OCI-LY7 (cell line): ENCODE data around the gene NTM. TPM values are rescaled to one million over a fixed set of nuclear protein-coding genes. Genes with fewer than 3 reads are reported as not detected.

ENCODE experiments used
- BruUV-seq: library from RNA; stranded (reverse); fragments of 400-500 nt; replicated peaks from 2 replicates; lab custom pipeline; 2021; lab: Mats Ljungman, UMichigan
- CTCF ChIA-PET: fragments of 300-600 bp; sonication (Branson Sonifier 250); formaldehyde crosslinking; loops from one replicate; lab custom pipeline; 2022; ENCODE audit warnings: antibody characterized with exemption; ENCODE audit not compliant: unreplicated experiment; lab: Charles Lee
- POLR2A ChIA-PET: fragments of 300-600 bp; sonication (Branson Sonifier 250); formaldehyde crosslinking; loops from one replicate; lab custom pipeline; 2022; ENCODE audit warnings: antibody characterized with exemption; lab: Charles Lee
- DNase-seq: peaks from one replicate; pipeline ENCODE4 v3.0.0-alpha.2; 2015; ENCODE audit warnings: low spot score
- H2AFZ ChIP-seq: fragments of 200-600 bp; sonication (generic), shearing (Covaris generic); 2 replicates; pipeline ENCODE4 v1.6.1; 2014; ENCODE audit warnings: mild to moderate bottlenecking, antibody characterized with exemption, low read length, moderate library complexity
- H3K27ac ChIP-seq: fragments of 200-600 bp; sonication (generic); 2 replicates; pipeline ENCODE4 v1.5.1; 2014; ENCODE audit warnings: mixed run types, low read depth, mild to moderate bottlenecking, moderate library complexity, low read length, inconsistent platforms; ENCODE audit not compliant: poor library complexity, severe bottlenecking
- H3K36me3 ChIP-seq: fragments of 200-600 bp; sonication (generic); 2 replicates; pipeline ENCODE4 v1.6.1; 2014; ENCODE audit warnings: mild to moderate bottlenecking, antibody characterized with exemption, low read length, moderate library complexity, mixed read lengths; ENCODE audit not compliant: insufficient read depth
- H3K4me1 ChIP-seq: fragments of 200-600 bp; sonication (generic); 2 replicates; pipeline ENCODE4 v1.5.1; 2014; ENCODE audit warnings: mild to moderate bottlenecking, low read length; ENCODE audit not compliant: insufficient read depth, poor library complexity, severe bottlenecking
- H3K4me2 ChIP-seq: fragments of 200-600 bp; sonication (generic); 2 replicates; pipeline ENCODE4 v1.6.1; 2014; ENCODE audit warnings: mild to moderate bottlenecking, low read length
- H3K4me3 ChIP-seq: fragments of 200-600 bp; sonication (generic); 2 replicates; pipeline ENCODE4 v1.5.1; 2014; ENCODE audit warnings: mild to moderate bottlenecking, low read depth, low read length; ENCODE audit not compliant: poor library complexity, severe bottlenecking
- H3K79me2 ChIP-seq: fragments of 200-600 bp; sonication (generic); 2 replicates; pipeline ENCODE4 v1.6.1; 2016; ENCODE audit warnings: low read depth, mild to moderate bottlenecking, low read length, moderate library complexity, mixed read lengths; ENCODE audit not compliant: insufficient read depth
- H3K9me2 ChIP-seq: fragments of 200-600 bp; sonication (generic); 2 replicates; pipeline ENCODE4 v1.6.1; 2016; ENCODE audit warnings: mild to moderate bottlenecking, low read length, mixed read lengths; ENCODE audit not compliant: insufficient read depth
- H3K9me3 ChIP-seq: fragments of 200-600 bp; sonication (generic); 2 replicates; pipeline ENCODE4 v1.6.1; 2014; ENCODE audit warnings: mild to moderate bottlenecking, mixed run types, low read length, mixed read lengths
- H4K20me1 ChIP-seq: fragments of 200-600 bp; sonication (generic); 2 replicates; pipeline ENCODE4 v1.6.1; 2014; ENCODE audit warnings: mild to moderate bottlenecking, antibody characterized with exemption, low read length, moderate library complexity, mixed read lengths; ENCODE audit not compliant: insufficient read depth
- CTCF ChIP-seq: fragments of 200-600 bp; sonication (generic); conservative IDR thresholded peaks from 2 replicates; pipeline ENCODE4 v1.5.1; 2014; ENCODE audit warnings: mild to moderate bottlenecking, antibody characterized with exemption, low read length, moderate library complexity, mixed read lengths
- EZH2phosphoT487 ChIP-seq: fragments of 200-600 bp; sonication (generic); IDR thresholded peaks from 2 replicates; pipeline ENCODE4 v1.6.1; 2018; ENCODE audit warnings: low read depth, borderline replicate concordance, mild to moderate bottlenecking, mixed run types, antibody characterized with exemption, low read length, moderate library complexity, mixed read lengths
- intact Hi-C: fragments of 100-400 bp; cut with micrococcal nuclease; formaldehyde crosslinking; loops from one replicate; pipeline ENCODE4 v1.10.0; 2022; ENCODE audit not compliant: unreplicated experiment
- total RNA-seq, 2 experiments: library from RNA; depleted of rRNA in 1 of 2; stranded (reverse); fragments of >200 nt in 1 of 2; shearing (Covaris generic) in 1 of 2; gene quantifications; 2 replicates each; pipeline ENCODE4 v1.2.3, GENCODE V29; 2014 to 2022

Gene NTM
- total RNA-seq, 2 experiments from 2014 or later: not detected

- no TSS peak for BruUV-seq
- DNase-seq: no peak
- POLR2A ChIA-PET: no interaction called here
These were observed 914.2 kb downstream of the NTM start for GRCh38 chr11:132284611-132285010.

GRCh38 chr11:132285631-132286030, 915.2 kb downstream of the NTM start:
- Histone ChIP-seq H3K27ac (no peak overlapping the region), H3K9me3 (no peaks in the 10 kb centered on the region), H3K4me1 (no peaks in the 10 kb centered on the region), H3K36me3 (no peaks in the 10 kb centered on the region), H2AFZ (no peak overlapping the region), H3K9me2 (no peaks in the 10 kb centered on the region), H3K4me3 (no peak overlapping the region), H3K4me2 (no peak overlapping the region), H4K20me1 (no peaks in the 10 kb centered on the region), H3K79me2 (no peaks in the 10 kb centered on the region)
- no TSS peak for BruUV-seq
- ChIA-PET POLR2A (no interaction called here), CTCF (no interaction called here)
- intact Hi-C loops: no loop called here
- no peak for DNase-seq
- TF ChIP-seq EZH2phosphoT487 (no peak), CTCF (no peak)

More at GRCh38 chr11:132284611-132285010, 914.2 kb downstream of the NTM start:
- Histone ChIP-seq H4K20me1 (no peaks in the 10 kb centered on the region), H3K9me3 (no peaks in the 10 kb centered on the region), H3K79me2 (no peaks in the 10 kb centered on the region), H3K4me3 (no peak overlapping the region), H2AFZ (no peak overlapping the region), H3K4me1 (no peaks in the 10 kb centered on the region), H3K4me2 (no peak overlapping the region), H3K9me2 (no peaks in the 10 kb centered on the region), H3K27ac (no peak overlapping the region), H3K36me3 (no peaks in the 10 kb centered on the region)
- intact Hi-C loops: no loop called here
- CTCF ChIA-PET: no interaction called here
- no peak for TF ChIP-seq CTCF
- no peak for TF ChIP-seq EZH2phosphoT487

GRCh38 chr11:132286106-132286505, 915.7 kb downstream of the NTM start:
- Histone ChIP-seq H2AFZ (no peak overlapping the region), H3K27ac (no peak overlapping the region), H3K4me1 (no peaks in the 10 kb centered on the region), H3K4me2 (no peak overlapping the region), H3K4me3 (no peak overlapping the region), H3K36me3 (no peaks in the 10 kb centered on the region), H3K79me2 (no peaks in the 10 kb centered on the region), H3K9me2 (no peaks in the 10 kb centered on the region), H3K9me3 (no peaks in the 10 kb centered on the region), H4K20me1 (no peaks in the 10 kb centered on the region)
- ChIA-PET POLR2A (interaction anchor here (0.6 kb wide), 1 partner anchor 188 kb away, joined by 3 read pairs; no protein-coding TSS in a partner anchor), CTCF (no interaction called here)
- BruUV-seq: no TSS peak
- no peak for DNase-seq
- no peak for TF ChIP-seq CTCF
- no peak for TF ChIP-seq EZH2phosphoT487
- intact Hi-C loops: no loop called here
